Measurements from ENCODE around the gene HSD17B2. TPM values are rescaled to one million over a fixed set of nuclear protein-coding genes. Genes with fewer than 3 reads are reported as not detected.

The HSD17B2 gene
- total and polyA plus RNA-seq, 8 donors = 8.0 to 66.9 (median 20.8) TPM

- no peak for FAIRE-seq
- H3K4me1 ChIP-seq = no peaks in the 10 kb centered on the region
- no peaks in the 10 kb centered on the region for H3K9me3 ChIP-seq
- no peak for TF ChIP-seq CTCF (IDR thresholded peaks at IDR 0.05)
- WGBS, 2 donors = 54 to 56% methylated on average over 2 of the region's 2 CpGs
- intact Hi-C loops (cut with DNase I) = no loop called here
- no peak overlapping the region for H3K27ac ChIP-seq
- no peaks in the 10 kb centered on the region for H3K36me3 ChIP-seq
- no peak for DNase-seq
- no peaks in the 10 kb centered on the region for H3K27me3 ChIP-seq
- ATAC-seq = no peak
- no peak overlapping the region for H3K4me3 ChIP-seq
Observed at GRCh38 chr16:82085011-82085779, 50.1 kb downstream of the HSD17B2 start.

- intact Hi-C loops (cut with DNase I) = no loop called here
- 59 to 78% methylated on average over 4 of the region's 4 CpGs for WGBS, 2 donors
- ATAC-seq = no peak
- no peaks in the 10 kb centered on the region for H3K27me3 ChIP-seq
- no peak for TF ChIP-seq CTCF (IDR thresholded peaks at IDR 0.05)
- H3K27ac ChIP-seq = no peak overlapping the region
- H3K9me3 ChIP-seq = no peaks in the 10 kb centered on the region
- H3K4me3 ChIP-seq = no peak overlapping the region
- no peak for FAIRE-seq
- H3K4me1 ChIP-seq = no peaks in the 10 kb centered on the region
- no peaks in the 10 kb centered on the region for H3K36me3 ChIP-seq
- DNase-seq = no peak
Observed at GRCh38 chr16:82088483-82088882, 53.4 kb downstream of the HSD17B2 start.

- no peaks in the 10 kb centered on the region for H3K36me3 ChIP-seq
- no peak for DNase-seq
- 91 to 100% methylated on average over 1 of the region's 1 CpG for WGBS, 2 donors
- H3K27me3 ChIP-seq = no peaks in the 10 kb centered on the region
- no peaks in the 10 kb centered on the region for H3K9me3 ChIP-seq
- TF ChIP-seq CTCF (IDR thresholded peaks at IDR 0.05) = no peak
- H3K27ac ChIP-seq = no peak overlapping the region
- H3K4me3 ChIP-seq = no peak overlapping the region
- H3K4me1 ChIP-seq = no peaks in the 10 kb centered on the region
- no peak for FAIRE-seq
- intact Hi-C loops (cut with DNase I) = no loop called here
- ATAC-seq = no peak
Observed at GRCh38 chr16:82091241-82091640, 56.2 kb downstream of the HSD17B2 start.

GRCh38 chr16:82092711-82093110 is 57.7 kb downstream of the HSD17B2 start:
- FAIRE-seq (no peak), DNase-seq (no peak), ATAC-seq (no peak)
- WGBS, 2 donors = 67 to 82% methylated on average over 2 of the region's 2 CpGs
- Histone ChIP-seq H3K4me3 (no peak overlapping the region), H3K27me3 (no peaks in the 10 kb centered on the region), H3K4me1 (no peaks in the 10 kb centered on the region), H3K36me3 (no peaks in the 10 kb centered on the region), H3K27ac (no peak overlapping the region), H3K9me3 (no peaks in the 10 kb centered on the region)
- TF ChIP-seq CTCF (IDR thresholded peaks at IDR 0.05) = no peak
- intact Hi-C loops (cut with DNase I) = no loop called here

GRCh38 chr16:82093666-82094300 is 58.7 kb downstream of the HSD17B2 start:
- H3K27me3 ChIP-seq = no peaks in the 10 kb centered on the region
- H3K36me3 ChIP-seq = no peaks in the 10 kb centered on the region
- H3K4me1 ChIP-seq = no peaks in the 10 kb centered on the region
- no peak overlapping the region for H3K4me3 ChIP-seq
- ATAC-seq (no peak), DNase-seq (no peak), FAIRE-seq (no peak)
- TF ChIP-seq CTCF (IDR thresholded peaks at IDR 0.05) = no peak
- H3K9me3 ChIP-seq = no peaks in the 10 kb centered on the region
- intact Hi-C loops (cut with DNase I) = no loop called here
- H3K27ac ChIP-seq = no peak overlapping the region
